HG02885 (cell line): ENCODE data around the gene KCNAB1.
"Not testable (repeated sequence)": the region's sequence is repeated elsewhere in the genome, so short reads cannot be mapped to it uniquely, and the experiment has no call there.

Experiments
- ATAC-seq: cut with Tn5 transposase; IDR thresholded peaks from one replicate; pipeline ENCODE4 v1.9.1; 2021; ENCODE audit warnings: mild to moderate bottlenecking; ENCODE audit not compliant: unreplicated experiment, poor library complexity

Gene KCNAB1

DNA sequence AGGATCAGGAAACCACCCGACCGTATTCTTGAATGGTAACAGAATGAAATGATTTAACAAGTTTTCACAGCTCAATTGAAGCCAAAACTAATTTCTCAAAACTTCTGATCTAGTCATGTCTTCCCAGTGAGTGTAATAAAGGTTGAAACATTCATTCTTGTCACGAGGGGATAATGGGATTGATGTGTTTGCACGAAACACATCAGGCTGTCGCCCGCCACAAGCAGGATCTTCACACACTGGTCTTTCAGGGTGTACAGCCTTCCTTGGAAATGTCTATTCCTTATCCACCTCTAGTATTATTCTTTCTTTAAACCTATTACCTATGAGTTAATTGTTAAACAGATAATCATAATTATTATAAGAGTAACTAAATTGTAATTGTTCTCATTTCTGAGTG lies 94.3 kb downstream of the KCNAB1 start:
- no peak for ATAC-seq

DNA sequence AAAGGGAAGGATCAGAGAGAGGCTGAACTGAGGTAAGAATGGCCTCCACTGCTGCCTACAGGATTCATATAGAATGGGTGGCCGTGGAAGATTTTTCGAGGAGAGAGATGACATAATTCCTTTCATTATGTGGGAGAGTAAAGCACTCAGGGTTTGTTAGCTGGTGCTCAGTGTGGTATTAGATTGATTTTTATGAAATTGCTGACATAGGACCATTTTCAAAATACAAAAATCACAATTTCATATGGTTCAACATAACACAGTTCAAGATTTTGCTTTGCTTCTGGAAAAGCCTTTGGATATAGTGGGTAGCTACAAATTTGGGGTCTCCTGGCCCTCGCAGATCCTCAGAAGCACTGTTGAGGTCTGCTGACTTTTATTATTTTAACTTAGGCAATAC lies 95.4 kb downstream of the KCNAB1 start:
- ATAC-seq = no peak

- no peak for ATAC-seq
Measured at GRCh38 chr3:156216216-156216615, 95.8 kb downstream of the KCNAB1 start.

GRCh38 chr3:156216852-156217251 lies 96.5 kb downstream of the KCNAB1 start:
- ATAC-seq = no peak

DNA sequence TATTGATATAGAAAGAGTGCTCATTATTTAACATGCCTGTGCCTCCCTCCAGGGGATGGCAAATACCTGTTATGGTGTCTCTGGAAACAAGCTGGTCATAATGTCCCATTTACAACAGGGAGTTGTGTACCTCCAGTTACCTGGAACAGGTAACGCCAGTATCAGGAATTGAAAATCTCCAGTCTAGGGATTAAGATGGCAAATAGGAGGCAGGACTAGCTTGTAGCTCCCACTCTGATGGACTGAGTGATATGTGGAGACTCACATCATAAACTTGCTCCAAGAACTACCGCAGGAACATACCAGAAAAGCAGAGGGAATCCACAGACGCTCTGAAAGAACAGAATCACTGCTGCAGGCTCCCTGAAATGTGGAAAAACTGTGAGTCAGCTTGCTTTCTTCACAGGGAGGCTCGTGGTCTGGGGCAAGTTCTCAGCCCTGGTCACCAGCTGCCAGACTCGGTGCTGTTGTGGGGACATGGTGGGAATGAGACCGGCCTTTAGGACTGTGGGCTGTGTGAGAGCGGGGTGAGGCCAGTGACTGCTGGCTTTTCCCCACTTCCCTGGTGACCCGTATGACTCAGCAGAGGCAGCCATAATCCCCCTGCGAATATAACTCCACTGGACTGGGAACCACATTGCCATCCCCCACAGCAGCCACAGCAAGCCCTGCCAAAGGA lies 97.4 kb downstream of the KCNAB1 start:
- no peak for ATAC-seq

GRCh38 chr3:156218353-156218744 lies 98.0 kb downstream of the KCNAB1 start:
- ATAC-seq = no peak

GRCh38 chr3:156222381-156222780 lies 102.0 kb downstream of the KCNAB1 start:
- not testable (repeated sequence) for ATAC-seq

DNA sequence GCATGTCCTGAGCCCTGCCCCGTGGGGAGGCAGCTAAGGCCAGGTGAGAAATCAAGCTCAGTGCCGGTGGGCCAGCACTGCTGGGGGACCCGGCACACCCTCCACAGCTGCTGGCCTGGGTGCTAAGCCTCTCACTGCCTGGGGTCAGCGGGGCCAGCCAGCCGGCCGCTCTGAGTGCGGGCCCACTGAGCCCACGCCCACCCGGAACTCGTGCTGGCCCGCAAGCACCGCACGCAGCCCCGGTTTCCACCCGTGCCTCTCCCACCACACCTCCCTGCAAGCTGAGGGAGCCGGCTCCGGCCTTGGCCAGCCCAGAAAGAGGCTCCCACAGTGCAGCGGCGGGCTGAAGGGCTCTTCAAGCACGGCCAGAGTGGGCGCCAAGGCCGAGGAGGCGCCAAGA lies 103.7 kb downstream of the KCNAB1 start:
- ATAC-seq = not testable (repeated sequence)

DNA sequence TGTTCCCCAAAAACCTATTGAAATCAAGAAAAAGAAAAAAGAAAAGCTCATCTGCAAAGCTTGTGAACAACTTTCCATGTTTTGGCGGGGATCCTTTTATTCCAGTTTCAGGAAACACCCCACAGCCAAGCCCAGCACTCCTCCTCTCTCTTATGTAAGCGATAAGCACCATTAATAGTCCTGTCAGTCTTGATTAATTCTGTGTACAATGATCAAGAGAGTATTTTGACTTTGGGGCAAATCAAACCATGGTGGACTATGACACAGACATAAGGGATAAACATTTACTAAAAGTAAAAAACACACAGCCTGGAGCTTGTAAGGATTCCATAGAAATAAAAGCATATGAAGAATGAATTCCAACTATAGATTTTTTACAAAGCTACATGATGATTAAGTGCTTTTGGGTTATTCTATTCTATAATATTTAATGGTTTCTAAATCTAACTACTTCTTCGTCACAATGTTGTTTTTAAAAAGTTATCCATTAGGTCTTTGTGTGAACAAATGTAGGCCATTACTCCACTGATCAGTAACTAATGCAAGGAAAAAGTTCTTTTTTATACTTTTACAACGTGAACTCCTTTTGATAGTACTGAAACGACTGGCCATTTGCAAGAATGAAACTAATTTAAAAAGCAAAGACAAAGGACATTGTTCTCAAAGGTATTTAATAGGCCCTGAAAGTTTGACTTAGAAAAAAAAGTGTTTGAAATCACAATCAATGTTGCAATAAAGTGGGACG lies 106.5 kb downstream of the KCNAB1 start:
- no peak for ATAC-seq

DNA sequence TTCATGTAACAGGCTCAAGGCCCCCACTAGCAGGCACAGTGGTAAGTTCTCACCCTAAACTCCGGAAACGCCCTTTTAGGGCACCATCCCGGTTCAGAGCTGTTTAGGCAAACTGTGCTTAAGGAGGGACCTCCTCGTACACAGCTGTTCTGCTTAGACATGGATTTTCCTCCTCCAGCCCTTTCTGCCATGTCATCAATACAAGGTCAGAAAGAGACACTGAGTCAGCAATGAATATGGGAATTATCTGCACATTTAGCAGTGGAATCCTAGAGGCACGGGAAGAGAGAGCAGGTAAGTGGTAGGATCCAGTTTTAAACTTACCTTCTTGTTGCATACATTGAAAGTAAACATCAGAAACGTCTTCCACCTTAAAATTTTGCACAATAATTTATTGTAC lies 107.3 kb downstream of the KCNAB1 start:
- no peak for ATAC-seq

GRCh38 chr3:156230278-156230900 lies 110.0 kb downstream of the KCNAB1 start:
- no peak for ATAC-seq

DNA sequence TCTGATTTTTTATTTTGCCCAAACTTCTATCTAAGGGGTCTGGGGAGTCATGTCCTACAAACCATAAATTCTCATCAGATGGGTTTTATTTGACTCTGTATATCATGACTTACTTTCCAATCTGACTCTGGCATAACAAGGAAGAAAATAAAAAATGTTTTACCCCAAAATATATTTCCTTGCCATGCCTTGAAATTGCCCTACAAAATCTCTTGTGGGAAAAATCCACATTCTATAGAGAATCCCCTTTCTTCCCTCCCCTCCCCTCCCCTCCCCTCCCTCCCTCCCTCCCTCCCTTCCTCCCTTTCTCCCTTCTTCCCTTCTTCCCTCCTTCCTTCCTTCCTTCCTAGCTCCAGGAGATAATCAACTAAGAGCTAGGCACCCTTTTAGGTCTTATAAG lies 110.8 kb downstream of the KCNAB1 start:
- ATAC-seq = not testable (repeated sequence)

GRCh38 chr3:156233876-156234275 lies 113.5 kb downstream of the KCNAB1 start:
- ATAC-seq = no peak

- ATAC-seq = no peak
Measured at GRCh38 chr3:156236556-156237260, 116.3 kb downstream of the KCNAB1 start.

DNA sequence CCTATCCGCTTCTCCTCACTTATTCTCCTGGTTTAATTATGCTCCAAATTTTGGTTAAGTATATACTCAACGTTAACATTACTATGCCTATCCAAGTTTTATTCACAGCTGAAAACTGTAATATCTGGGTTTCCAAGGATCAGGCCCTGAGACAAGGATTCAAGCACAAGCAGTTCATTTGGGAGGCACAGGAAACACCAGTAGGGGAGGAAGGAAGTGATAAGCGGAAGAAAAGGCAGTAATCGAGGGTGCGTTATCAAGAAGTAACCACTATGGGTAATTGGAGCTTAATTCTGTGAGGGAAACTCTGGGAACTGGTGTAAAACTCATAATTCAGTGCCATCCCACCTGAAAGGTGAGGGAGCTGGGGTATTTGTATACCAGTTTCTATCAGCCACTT lies 120.3 kb downstream of the KCNAB1 start:
- ATAC-seq = no peak

DNA sequence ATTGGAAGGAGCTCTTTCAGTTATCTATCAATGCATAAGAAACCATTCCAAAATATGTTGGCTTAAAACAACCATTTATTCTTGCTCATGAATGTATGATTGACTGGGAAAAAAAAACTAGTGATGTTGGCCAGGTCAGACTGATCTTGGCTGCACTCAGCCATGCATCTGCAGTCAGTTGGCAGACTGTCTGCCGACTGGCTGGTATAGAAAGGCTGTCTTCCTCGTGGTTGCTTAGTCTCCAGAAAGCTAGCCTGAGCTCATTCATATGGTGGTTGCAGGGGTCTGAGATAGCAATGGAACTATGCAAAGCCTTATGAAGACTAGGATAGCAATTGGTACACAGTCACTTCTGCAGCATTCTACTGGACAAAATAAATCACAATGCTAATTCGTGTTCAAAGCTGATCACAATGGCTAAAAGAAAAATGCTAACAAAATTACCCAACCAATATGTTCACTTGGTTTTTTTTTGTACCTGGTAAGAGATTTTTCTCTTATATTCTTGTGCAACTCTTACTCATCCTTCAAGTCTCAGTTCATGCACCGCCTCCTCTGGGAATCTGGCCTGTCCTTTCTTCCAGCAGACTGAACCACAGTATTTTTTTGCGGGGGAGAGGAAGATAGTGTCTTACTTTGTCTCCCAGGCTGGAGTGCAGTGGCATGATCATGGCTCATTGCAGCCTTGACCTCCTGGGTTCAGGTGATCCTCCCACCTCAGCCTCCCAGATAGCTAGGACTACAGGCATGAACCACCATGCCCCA lies 126.8 kb downstream of the KCNAB1 start:
- ATAC-seq = no peak

DNA sequence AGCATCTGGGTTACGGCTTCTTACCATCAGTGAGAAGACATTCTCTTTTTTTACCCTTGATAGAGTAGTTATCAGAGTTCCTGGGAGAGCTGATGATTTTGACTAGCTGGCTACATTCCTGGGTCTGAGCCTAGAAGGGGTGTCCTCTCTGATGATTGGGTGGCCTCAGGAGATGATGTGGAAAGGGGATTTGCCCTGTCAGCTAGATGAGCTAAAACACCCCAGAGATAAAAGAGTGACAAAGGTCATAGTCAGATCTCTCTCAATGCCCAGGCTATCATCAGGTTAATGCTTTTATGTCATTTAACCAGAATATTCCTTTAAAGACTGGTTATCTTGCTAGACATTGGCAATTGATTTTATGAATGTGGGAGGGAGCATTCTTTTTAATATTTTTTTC lies 130.2 kb downstream of the KCNAB1 start:
- no peak for ATAC-seq

GRCh38 chr3:156251424-156251823 lies 131.0 kb downstream of the KCNAB1 start:
- no peak for ATAC-seq

- ATAC-seq = no peak
Measured at GRCh38 chr3:156252656-156253055, 132.3 kb downstream of the KCNAB1 start.

DNA sequence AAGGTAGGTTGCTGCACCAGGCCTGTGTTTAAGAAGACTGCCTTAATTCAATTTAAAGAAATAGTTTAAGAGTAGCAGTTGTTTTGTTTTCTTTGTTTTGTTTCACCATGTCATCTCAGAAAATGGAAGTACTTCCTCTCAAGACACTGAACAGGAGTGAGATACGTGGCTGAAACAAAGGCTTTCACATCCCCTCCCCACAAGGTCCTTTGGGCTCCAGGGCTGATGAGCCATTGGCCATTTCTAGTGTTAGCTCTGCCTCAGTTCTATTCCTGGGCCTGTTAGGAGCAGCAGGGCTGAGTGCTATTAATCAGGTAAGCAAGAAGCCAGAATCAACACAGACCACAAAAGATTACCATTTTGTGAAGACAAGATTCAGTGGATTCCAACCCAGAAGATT lies 132.8 kb downstream of the KCNAB1 start:
- peak; percentile 76 for ATAC-seq
